H1 (cell line): Measurements from ENCODE around the gene GNAO1. TPM values are rescaled to one million over a fixed set of nuclear protein-coding genes. Genes with fewer than 3 reads are reported as not detected.

Experiments
- CTCF ChIA-PET: fragments of 300-600 bp; sonication (Branson Sonifier 250); formaldehyde crosslinking; loops from one replicate; lab custom pipeline; 2021; ENCODE audit not compliant: partially characterized antibody; lab: Charles Lee
- POLR2A ChIA-PET: fragments of 300-600 bp; sonication (Branson Sonifier 250); formaldehyde crosslinking; loops from one replicate; lab custom pipeline; 2021; ENCODE audit warnings: inconsistent platforms; ENCODE audit not compliant: partially characterized antibody; lab: Charles Lee
- DNase-seq, 2 experiments: peaks; one replicate each; pipeline versions ENCODE4 v3.0.0 to v3.0.0-alpha.2; 2010 to 2022; ENCODE audit warnings: low spot score in 2 of 2, low read depth in 1 of 2, mixed read lengths in 1 of 2
- FAIRE-seq: peaks from 2 replicates; lab custom pipeline; 2011; peaks lifted over from hg19 to GRCh38; lab: Jason Lieb, UNC
- H2AFZ ChIP-seq: 2 replicates; pipeline ENCODE4 v1.8.1; 2012; ENCODE audit warnings: low read length, inconsistent platforms
- H2AK5ac ChIP-seq: 2 replicates; pipeline ENCODE4 v1.6.1; 2013; ENCODE audit warnings: low read depth, low read length
- H2BK120ac ChIP-seq: replicated peaks from 2 replicates; pipeline ENCODE3; 2013; ENCODE audit warnings: low read depth, low read length, inconsistent platforms
- H2BK12ac ChIP-seq: 2 replicates; pipeline ENCODE4 v1.6.1; 2013; ENCODE audit warnings: low read depth, low read length
- H2BK15ac ChIP-seq: 2 replicates; pipeline ENCODE4 v1.6.1; 2013; ENCODE audit warnings: low read length
- H2BK20ac ChIP-seq: 2 replicates; pipeline ENCODE4 v1.6.1; 2013; ENCODE audit warnings: low read length
- H2BK5ac ChIP-seq: 2 replicates; pipeline ENCODE4 v1.6.1; 2013; ENCODE audit warnings: low read depth, low read length
- H3K14ac ChIP-seq: 2 replicates; pipeline ENCODE4 v1.6.1; 2013; ENCODE audit warnings: inconsistent platforms; ENCODE audit not compliant: insufficient read length
- H3K18ac ChIP-seq: 2 replicates; pipeline ENCODE4 v1.6.1; 2013; ENCODE audit warnings: low read length; ENCODE audit errors: extremely low read depth
- H3K23ac ChIP-seq: 2 replicates; pipeline ENCODE4 v1.6.1; 2013; ENCODE audit warnings: inconsistent platforms; ENCODE audit not compliant: insufficient read length
- H3K23me2 ChIP-seq: 2 replicates; pipeline ENCODE4 v1.6.1; 2013; ENCODE audit warnings: low read depth, low read length
- H3K27ac ChIP-seq: 2 replicates; pipeline ENCODE4 v1.6.1; 2011; ENCODE audit warnings: low read depth, low read length, inconsistent platforms
- H3K27me3 ChIP-seq, 4 experiments: replicated peaks in 1 of 4; 1 replicate in 1 of 4; 2 replicates in 3 of 4; pipeline versions ENCODE4 v1.6.1 to v1.8.1; 2011 to 2013; ENCODE audit warnings: low read length in 3 of 4, mild to moderate bottlenecking in 3 of 4, inconsistent platforms in 2 of 4, mixed read lengths in 2 of 4, moderate library complexity in 1 of 4; ENCODE audit not compliant: control insufficient read depth in 3 of 4, insufficient read depth in 3 of 4; ENCODE audit errors: extremely low read depth in 1 of 4
- H3K36me3 ChIP-seq, 4 experiments: 2 replicates each; pipeline versions ENCODE4 v1.6.1 to v1.8.1; 2011 to 2013; ENCODE audit warnings: mild to moderate bottlenecking in 4 of 4, low read length in 3 of 4, moderate library complexity in 2 of 4, control low read depth in 1 of 4, inconsistent platforms in 1 of 4; ENCODE audit not compliant: insufficient read depth in 4 of 4, control insufficient read depth in 2 of 4
- H3K4ac ChIP-seq: replicated peaks from 2 replicates; pipeline ENCODE3; 2013; ENCODE audit warnings: low read length, low read depth, mixed read lengths, inconsistent platforms; ENCODE audit not compliant: insufficient read length
- H3K4me1 ChIP-seq, 4 experiments: replicated peaks in 1 of 4; 1 replicate in 1 of 4; 2 replicates in 3 of 4; pipeline versions ENCODE4 v1.6.1 to v1.8.1; 2011 to 2013; ENCODE audit warnings: low read length in 3 of 4, inconsistent platforms in 2 of 4, mixed read lengths in 1 of 4; ENCODE audit not compliant: insufficient read depth in 4 of 4, control insufficient read depth in 3 of 4
- H3K4me2 ChIP-seq, 2 experiments: 2 replicates each; pipeline versions ENCODE4 v1.6.1 to v1.8.1; 2011 to 2013; ENCODE audit warnings: low read depth in 2 of 2, low read length in 2 of 2, control low read depth in 1 of 2, inconsistent platforms in 1 of 2, mild to moderate bottlenecking in 1 of 2; ENCODE audit not compliant: insufficient read depth in 1 of 2
- H3K4me3 ChIP-seq, 4 experiments: fragments of 200-600, 300-600 bp in 1 of 4; sonication (generic), shearing (Covaris generic), sonication (Bioruptor Twin) in 1 of 4; 2 replicates each; pipeline versions ENCODE4 v1.5.1 to v1.8.1; 2011 to 2016; ENCODE audit warnings: low read length in 4 of 4, low read depth in 3 of 4, control low read depth in 2 of 4, inconsistent platforms in 2 of 4, mild to moderate bottlenecking in 2 of 4, mixed read lengths in 1 of 4, moderate library complexity in 1 of 4; ENCODE audit not compliant: insufficient read depth in 2 of 4; ENCODE audit errors: extremely low read depth in 1 of 4
- H3K56ac ChIP-seq: replicated peaks from 2 replicates; pipeline ENCODE3; 2013; ENCODE audit warnings: low read depth, mild to moderate bottlenecking, mixed read lengths, low read length, inconsistent platforms; ENCODE audit not compliant: insufficient read length
- H3K79me1 ChIP-seq: 2 replicates; pipeline ENCODE4 v1.6.1; 2013; ENCODE audit warnings: low read depth, low read length, control low read depth
- H3K79me2 ChIP-seq, 2 experiments: 2 replicates each; pipeline versions ENCODE4 v1.6.1 to v1.8.1; 2012 to 2013; ENCODE audit warnings: low read length in 2 of 2, mild to moderate bottlenecking in 2 of 2, inconsistent platforms in 1 of 2; ENCODE audit not compliant: insufficient read depth in 2 of 2, control insufficient read depth in 1 of 2
- H3K9ac ChIP-seq, 4 experiments: replicated peaks in 1 of 4; 1 replicate in 1 of 4; 2 replicates in 3 of 4; pipeline versions ENCODE4 v1.6.1 to v1.8.1; 2011 to 2013; ENCODE audit warnings: low read depth in 3 of 4, low read length in 3 of 4, control low read depth in 2 of 4, mild to moderate bottlenecking in 2 of 4, moderate library complexity in 2 of 4, inconsistent platforms in 1 of 4; ENCODE audit errors: extremely low read depth in 1 of 4
- H3K9me3 ChIP-seq, 2 experiments: 2 replicates each; pipeline versions ENCODE4 v1.6.1 to v1.8.1; 2012 to 2013; ENCODE audit warnings: mild to moderate bottlenecking in 2 of 2, moderate library complexity in 2 of 2, control low read depth in 1 of 2, inconsistent platforms in 1 of 2, low read depth in 1 of 2, low read length in 1 of 2, mixed read lengths in 1 of 2; ENCODE audit not compliant: insufficient read depth in 2 of 2
- H4K20me1 ChIP-seq, 2 experiments: replicated peaks in 1 of 2; 2 replicates each; pipeline versions ENCODE3 to v1.8.1; 2011 to 2013; ENCODE audit warnings: inconsistent platforms in 2 of 2, low read length in 2 of 2, mild to moderate bottlenecking in 1 of 2; ENCODE audit not compliant: insufficient read depth in 2 of 2, control insufficient read depth in 1 of 2
- H4K5ac ChIP-seq: 2 replicates; pipeline ENCODE4 v1.6.1; 2013; ENCODE audit warnings: low read length, low read depth, mixed read lengths, inconsistent platforms; ENCODE audit not compliant: insufficient read length
- H4K8ac ChIP-seq: 2 replicates; pipeline ENCODE4 v1.8.0; 2013; ENCODE audit warnings: mild to moderate bottlenecking, moderate library complexity, low read length, inconsistent platforms; ENCODE audit not compliant: insufficient read depth; ENCODE audit errors: extremely low read depth
- H4K91ac ChIP-seq: replicated peaks from 2 replicates; pipeline ENCODE3; 2013; ENCODE audit warnings: low read length, mixed read lengths, inconsistent platforms; ENCODE audit not compliant: insufficient read length
- CHD2 ChIP-seq: IDR thresholded peaks from 2 replicates; pipeline ENCODE4 v1.6.1; 2012; ENCODE audit warnings: low read length, improper control_type of control experiment
- CTBP2 ChIP-seq: IDR thresholded peaks from 2 replicates; pipeline ENCODE4 v1.7.0; 2011; ENCODE audit warnings: borderline replicate concordance, mild to moderate bottlenecking, moderate library complexity, mixed read lengths, low read length; ENCODE audit not compliant: insufficient read depth, insufficient read length
- GTF2F1 ChIP-seq: IDR thresholded peaks from 2 replicates; pipeline ENCODE4 v1.6.1; 2012; ENCODE audit warnings: low read depth, low read length, improper control_type of control experiment, borderline replicate concordance
- NANOG ChIP-seq: IDR thresholded peaks from 2 replicates; pipeline ENCODE4 v1.6.1; 2011; ENCODE audit warnings: low read length, low read depth, mild to moderate bottlenecking, inconsistent platforms; ENCODE audit not compliant: insufficient read depth, poor library complexity, severe bottlenecking
- PHF8 ChIP-seq: fragments of 200-600 bp; sonication (generic); conservative IDR thresholded peaks from 2 replicates; pipeline ENCODE4 v1.7.1; 2012; ENCODE audit warnings: low read depth, mild to moderate bottlenecking, inconsistent platforms, low read length, moderate library complexity
- POLR2A ChIP-seq, 2 experiments: IDR thresholded peaks; 1 replicate in 1 of 2; 2 replicates in 1 of 2; pipeline ENCODE4 v1.6.1; 2011; ENCODE audit warnings: low read depth in 2 of 2, low read length in 2 of 2, mild to moderate bottlenecking in 2 of 2; ENCODE audit errors: control extremely low read depth in 1 of 2
- RAD21 ChIP-seq, 2 experiments: IDR thresholded peaks in 1 of 2; conservative IDR thresholded peaks in 1 of 2; 2 replicates each; pipeline ENCODE4 v1.6.1; 2011; ENCODE audit warnings: low read depth in 2 of 2, low read length in 2 of 2, improper control_type of control experiment in 1 of 2, inconsistent platforms in 1 of 2, mild to moderate bottlenecking in 1 of 2, moderate library complexity in 1 of 2
- RBBP5 ChIP-seq: IDR thresholded peaks from 2 replicates; pipeline ENCODE4 v1.7.1; 2012; ENCODE audit warnings: low read depth, mild to moderate bottlenecking, inconsistent platforms, low read length, moderate library complexity, borderline replicate concordance
- SAP30 ChIP-seq: fragments of 300-600 bp; sonication (generic); IDR thresholded peaks from 2 replicates; pipeline ENCODE4 v1.7.1; 2012; ENCODE audit warnings: low read length, moderate library complexity, mild to moderate bottlenecking, inconsistent platforms; ENCODE audit not compliant: insufficient read depth, insufficient replicate concordance
- SP4 ChIP-seq: IDR thresholded peaks from 2 replicates; pipeline ENCODE4 v1.6.1; 2012; ENCODE audit warnings: low read length, inconsistent platforms
- TAF7 ChIP-seq: optimal IDR thresholded peaks from 2 replicates; pipeline ENCODE3; 2011; ENCODE audit warnings: low read depth, mild to moderate bottlenecking, inconsistent platforms, low read length, moderate library complexity, borderline replicate concordance
- TCF12 ChIP-seq: IDR thresholded peaks from 2 replicates; pipeline ENCODE4 v1.6.1; 2011; ENCODE audit warnings: low read depth, mild to moderate bottlenecking, low read length
- ZNF274 ChIP-seq: IDR thresholded peaks from 2 replicates; pipeline ENCODE4 v1.7.0; 2012; ENCODE audit warnings: low read length, borderline replicate concordance; ENCODE audit errors: extremely low read depth
- WGBS, 2 experiments: shearing (Covaris generic) in 1 of 2; methylation state at CpG; one replicate each; pipeline versions ENCODE4 v1.1.6 to v1.1.7; 2013 to 2015; ENCODE audit warnings: low lambda C conversion rate in 2 of 2, mixed read lengths in 2 of 2, inconsistent platforms in 1 of 2, low coverage in 1 of 2, missing lambda C conversion rate in 1 of 2; ENCODE audit not compliant: insufficient replicate concordance in 2 of 2, insufficient coverage in 1 of 2, insufficient read length in 1 of 2; ENCODE audit errors: extremely low coverage in 1 of 2, missing lambda C conversion rate in 1 of 2; 5-methylcytosine and 5-hydroxymethylcytosine counted together
- polyA plus RNA-seq, 7 experiments: library from polyadenylated mRNA; depleted of rRNA in 3 of 7; stranded (reverse) in 5 of 7; unstranded in 2 of 7; fragments of >200 nt in 5 of 7; fragments of 200-250 nt in 2 of 7; gene quantifications; 1 replicate in 5 of 7; 2 replicates in 1 of 7; 4 replicates in 1 of 7; pipeline versions ENCODE4 v1.2.1 to v1.2.3, GENCODE V29; 2011 to 2013; ENCODE audit warnings: missing spikeins in 2 of 7, mixed read lengths in 2 of 7
- total RNA-seq: library from RNA; stranded (reverse); fragmentation: NEBNext Ultra II Directional; extraction: Animal tissue kit (Norgen Biotek cat#: 25700); gene quantifications from 2 replicates; pipeline ENCODE4 v1.2.1, GENCODE V29; 2021
- TF ChIP-seq, protein P1 (sequence below): IDR thresholded peaks from 2 replicates; pipeline ENCODE4 v1.6.1; 2012; ENCODE audit warnings: inconsistent platforms

GNAO1 gene
- total and polyA plus RNA-seq, 2 of the 8 experiments (the other 6 are each of a cell fraction or from before 2014, with no cell fraction given): 6.7 to 34.4 TPM

DNA sequence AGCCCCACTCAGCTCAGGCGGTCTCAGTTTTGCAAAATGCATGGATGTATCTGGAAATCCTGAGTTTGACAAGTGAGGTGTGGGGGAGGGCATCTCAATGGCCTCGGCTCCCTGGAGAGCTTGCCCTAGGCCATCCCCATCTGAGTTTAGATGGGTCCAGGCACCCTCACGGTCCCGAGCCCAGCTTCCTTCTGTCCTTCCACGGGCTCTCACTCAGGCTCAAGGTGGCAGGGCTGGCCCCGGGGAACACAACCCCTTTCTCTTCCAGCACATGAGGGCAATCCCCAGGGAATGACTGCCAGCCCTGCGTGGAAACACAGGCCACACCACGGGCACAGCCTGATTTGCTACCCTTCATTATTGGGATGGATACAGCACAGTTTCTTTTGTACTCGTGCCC, 175.7 kb downstream of the GNAO1 start:
- DNase-seq (no peak), FAIRE-seq (no peak)
- Histone ChIP-seq H2BK12ac (no peak overlapping the region), H3K4me1 (no peaks in the 10 kb centered on the region), H3K27ac (no peak overlapping the region), H3K4me3 (no peak overlapping the region), H4K8ac (no peak overlapping the region), H3K23me2 (no peaks in the 10 kb centered on the region), H2BK20ac (no peak overlapping the region), H2AK5ac (no peak overlapping the region), H3K56ac (no peak overlapping the region), H3K18ac (no peak overlapping the region), H4K5ac (no peak overlapping the region), H2BK5ac (no peak overlapping the region), H3K79me2 (no peaks in the 10 kb centered on the region), H4K20me1 (no peaks in the 10 kb centered on the region), H3K23ac (no peak overlapping the region), H2AFZ (no peak overlapping the region), H2BK120ac (no peak overlapping the region), H3K9ac (no peak overlapping the region), H3K9me3 (no peaks in the 10 kb centered on the region), H4K91ac (no peak overlapping the region), H3K36me3 (peaks cover 0 to 3% (median 0%) of the 10 kb centered on the region in 4 experiments; a peak in 3 of 8 replicates), H3K4me2 (no peak overlapping the region), H3K79me1 (no peaks in the 10 kb centered on the region), H2BK15ac (no peak overlapping the region), H3K14ac (no peak overlapping the region), H3K4ac (no peak overlapping the region), H3K27me3 (no peaks in the 10 kb centered on the region)
- ChIA-PET POLR2A (interaction anchor here (0.7 kb wide), 1 partner anchor 11 kb away, joined by 3 read pairs; no protein-coding TSS in a partner anchor), CTCF (interaction anchor here (1.0 to 1.6 kb wide), 2 partner anchors 60 to 302 kb away, joined by 3 read pairs; no protein-coding TSS in a partner anchor)
- WGBS, 2 experiments: 91% methylated on average over 9 of the region's 9 CpGs; no CpG with 5 or more reads in 1 of the 2 experiments
- TF ChIP-seq POLR2A (IDR thresholded peaks at IDR 0.05; ENCODE audit: control extremely low read depth in 1 of 2, low read depth in 2 of 2, low read length in 2 of 2) (no peak), PHF8 (no peak), RBBP5 (no peak), TCF12 (no peak), ZNF274 (no peak), GTF2F1 (no peak), SAP30 (no peak), SP4 (no peak), TAF7 (no peak), CTBP2 (no peak), CHD2 (no peak), NANOG (no peak), RAD21 (IDR thresholded peaks at IDR 0.05 in 1 of 2, conservative IDR thresholded peaks at IDR 0.05 in 1 of 2; ENCODE audit: low read depth in 2 of 2, low read length in 2 of 2) (no peak)
- TF ChIP-seq, protein P1, sequence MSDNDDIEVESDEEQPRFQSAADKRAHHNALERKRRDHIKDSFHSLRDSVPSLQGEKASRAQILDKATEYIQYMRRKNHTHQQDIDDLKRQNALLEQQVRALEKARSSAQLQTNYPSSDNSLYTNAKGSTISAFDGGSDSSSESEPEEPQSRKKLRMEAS: no peak
